Gastrocnemius medialis (tissue), 4 donors: Measurements from ENCODE around the gene REXO4.
A peak's percentile ranks its signal among the peaks of the same experiment; 100 is the strongest.

Experiments used
- CTCF ChIP-seq, 5 experiments: fragments of 450-650 bp in 3 of 5; fragments of 200-600 bp in 2 of 5; sonication (generic) in 2 of 5; IDR thresholded peaks in 4 of 5; conservative IDR thresholded peaks in 1 of 5; 1 replicate in 4 of 5; 2 replicates in 1 of 5; pipeline ENCODE4 v1.5.1; 2016 to 2019; ENCODE audit warnings: antibody characterized with exemption in 5 of 5, mild to moderate bottlenecking in 3 of 5, moderate library complexity in 3 of 5
- POLR2A ChIP-seq, 2 donors: fragments of 450-650 bp; IDR thresholded peaks; one replicate each; pipeline ENCODE4 v1.6.1; 2017; ENCODE audit warnings: antibody characterized with exemption in 2 of 2, mild to moderate bottlenecking in 2 of 2, moderate library complexity in 2 of 2

- TF ChIP-seq CTCF (IDR thresholded peaks at IDR 0.05 in 4 of 5, conservative IDR thresholded peaks at IDR 0.05 in 1 of 5), result no peak
- TF ChIP-seq POLR2A (IDR thresholded peaks at IDR 0.05), result peak; percentile 45 to 72
Measured at GRCh38 chr9:133459476-133460404, 41.9 kb upstream of the REXO4 start, which contains the start of gene CACFD1.
